Lower leg skin (tissue), 4 donors: ENCODE measurements around the gene NBEA. TPM values are rescaled to one million over a fixed set of nuclear protein-coding genes. Genes with fewer than 3 reads are reported as not detected.

ENCODE experiments used
- DNase-seq, 2 donors: peaks; one replicate each; pipeline ENCODE4 v3.0.0-alpha.2; 2019; ENCODE audit warnings: low spot score in 2 of 2
- H3K4me3 ChIP-seq: fragments of 200-600 bp; sonication (generic); 2 replicates; pipeline ENCODE4 v1.5.1; 2017; ENCODE audit warnings: mild to moderate bottlenecking, low read depth; ENCODE audit not compliant: poor library complexity, severe bottlenecking
- CTCF ChIP-seq, 3 donors: fragments of 450-650 bp; IDR thresholded peaks; one replicate each; pipeline ENCODE4 v1.5.1; 2016; ENCODE audit warnings: antibody characterized with exemption in 3 of 3, mild to moderate bottlenecking in 3 of 3, moderate library complexity in 2 of 3
- POLR2A ChIP-seq, 2 donors: fragments of 450-650 bp; IDR thresholded peaks; one replicate each; pipeline ENCODE4 v1.6.1; 2016 to 2017; ENCODE audit warnings: antibody characterized with exemption in 2 of 2, mild to moderate bottlenecking in 1 of 2, moderate library complexity in 1 of 2
- WGBS, 2 donors: methylation state at CpG; one replicate each; pipeline ENCODE4 v1.1.5; 2018; 5-methylcytosine and 5-hydroxymethylcytosine counted together
- intact Hi-C: fragments of 100-400 bp; cut with DNase I; formaldehyde crosslinking; loops from one replicate; pipeline ENCODE4 v1.15.0; 2023; ENCODE audit warnings: low total_unique reads
- total RNA-seq, 4 donors: library from RNA; depleted of rRNA; stranded (reverse); fragments of >200 nt; gene quantifications; one replicate each; pipeline ENCODE4 v1.1.0, GENCODE V29; 2016

Gene NBEA
- total RNA-seq, 4 donors from 2014 or later = 1.5 to 4.5 (median 3.7) TPM

GRCh38 chr13:35293579-35294226 is 351.6 kb downstream of the NBEA start:
- no peak for TF ChIP-seq CTCF (IDR thresholded peaks at IDR 0.05)
- TF ChIP-seq POLR2A (IDR thresholded peaks at IDR 0.05) = no peak

GRCh38 chr13:35309706-35310105 is 367.6 kb downstream of the NBEA start:
- DNase-seq = no peak
- WGBS, 2 donors = 86 to 92% methylated on average over 2 of the region's 2 CpGs
- intact Hi-C loops = no loop called here
- H3K4me3 ChIP-seq = no peak overlapping the region
- TF ChIP-seq CTCF (IDR thresholded peaks at IDR 0.05) (no peak), POLR2A (IDR thresholded peaks at IDR 0.05) (no peak)

More at GRCh38 chr13:35293579-35294226, 351.6 kb downstream of the NBEA start:
- intact Hi-C loops = no loop called here
- no peak for DNase-seq
- H3K4me3 ChIP-seq = no peak overlapping the region

- no peak for DNase-seq
- intact Hi-C loops = no loop called here
- TF ChIP-seq CTCF (IDR thresholded peaks at IDR 0.05) (no peak), POLR2A (IDR thresholded peaks at IDR 0.05) (no peak)
- no peak overlapping the region for H3K4me3 ChIP-seq
- WGBS, 2 donors = 89 to 91% methylated on average over 3 of the region's 3 CpGs
Observed at GRCh38 chr13:35332134-35332533, 390.1 kb downstream of the NBEA start.

GRCh38 chr13:35333157-35333556 is 391.1 kb downstream of the NBEA start:
- no peak for DNase-seq
- intact Hi-C loops = no loop called here
- H3K4me3 ChIP-seq = no peak overlapping the region
- 80 to 98% methylated on average over 3 of the region's 3 CpGs for WGBS, 2 donors
- TF ChIP-seq POLR2A (IDR thresholded peaks at IDR 0.05) (no peak), CTCF (IDR thresholded peaks at IDR 0.05) (no peak)

GRCh38 chr13:35342440-35342839 is 400.4 kb downstream of the NBEA start:
- WGBS, 2 donors = 81 to 92% methylated on average over 1 of the region's 1 CpG
- TF ChIP-seq POLR2A (IDR thresholded peaks at IDR 0.05) (no peak), CTCF (IDR thresholded peaks at IDR 0.05) (no peak)
- no peak for DNase-seq
- intact Hi-C loops = no loop called here
- H3K4me3 ChIP-seq = no peak overlapping the region

- intact Hi-C loops = no loop called here
- 88 to 94% methylated on average over 3 of the region's 3 CpGs for WGBS, 2 donors
- no peak for TF ChIP-seq CTCF (IDR thresholded peaks at IDR 0.05)
- no peak for TF ChIP-seq POLR2A (IDR thresholded peaks at IDR 0.05)
Observed at GRCh38 chr13:35343417-35343816, 401.3 kb downstream of the NBEA start.

More at GRCh38 chr13:35343417-35343816, 401.3 kb downstream of the NBEA start:
- no peak for DNase-seq
- H3K4me3 ChIP-seq = no peak overlapping the region
